Measurements from ENCODE around the gene GCSAM. TPM values are rescaled to one million over a fixed set of nuclear protein-coding genes. Genes with fewer than 3 reads are reported as not detected.

The GCSAM gene
- total RNA-seq, 2 donors from 2014 or later = 0.49 TPM; not detected in 1

DNA sequence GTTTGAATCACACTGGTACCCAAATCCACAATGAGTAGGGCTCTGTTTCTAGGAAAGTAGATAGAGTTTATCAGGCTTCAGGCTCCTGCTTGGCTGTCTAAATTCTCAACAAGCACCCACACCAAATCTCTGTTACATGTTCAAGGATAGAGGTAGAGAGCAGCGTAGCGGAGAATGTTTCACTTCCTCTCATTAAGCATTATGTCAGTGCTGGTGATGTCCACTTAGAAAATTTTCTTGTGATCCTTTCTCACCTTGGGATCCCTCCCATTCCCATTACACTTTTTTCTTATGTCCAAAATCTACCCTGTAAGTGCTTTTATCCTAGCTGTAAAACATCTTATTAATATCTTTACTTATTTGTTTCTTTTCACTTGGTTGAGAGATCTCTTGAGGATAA is 34.7 kb upstream of the GCSAM start:
- DNase-seq (ENCODE audit: low spot score) (no peak), ATAC-seq (ENCODE audit: insufficient number of reproducible peaks, low FRiP score, low read depth) (no peak)
- Histone ChIP-seq H3K36me3 (no peaks in the 10 kb centered on the region), H3K27me3 (replicated peaks; ENCODE audit: insufficient read depth) (no peaks in the 10 kb centered on the region), H3K9me3 (no peaks in the 10 kb centered on the region), H3K4me3 (no peak overlapping the region), H3K4me1 (ENCODE audit: control insufficient read depth in 1 of 2, low read depth in 2 of 2) (no peaks in the 10 kb centered on the region), H3K27ac (no peak overlapping the region)
- TF ChIP-seq, protein P1, sequence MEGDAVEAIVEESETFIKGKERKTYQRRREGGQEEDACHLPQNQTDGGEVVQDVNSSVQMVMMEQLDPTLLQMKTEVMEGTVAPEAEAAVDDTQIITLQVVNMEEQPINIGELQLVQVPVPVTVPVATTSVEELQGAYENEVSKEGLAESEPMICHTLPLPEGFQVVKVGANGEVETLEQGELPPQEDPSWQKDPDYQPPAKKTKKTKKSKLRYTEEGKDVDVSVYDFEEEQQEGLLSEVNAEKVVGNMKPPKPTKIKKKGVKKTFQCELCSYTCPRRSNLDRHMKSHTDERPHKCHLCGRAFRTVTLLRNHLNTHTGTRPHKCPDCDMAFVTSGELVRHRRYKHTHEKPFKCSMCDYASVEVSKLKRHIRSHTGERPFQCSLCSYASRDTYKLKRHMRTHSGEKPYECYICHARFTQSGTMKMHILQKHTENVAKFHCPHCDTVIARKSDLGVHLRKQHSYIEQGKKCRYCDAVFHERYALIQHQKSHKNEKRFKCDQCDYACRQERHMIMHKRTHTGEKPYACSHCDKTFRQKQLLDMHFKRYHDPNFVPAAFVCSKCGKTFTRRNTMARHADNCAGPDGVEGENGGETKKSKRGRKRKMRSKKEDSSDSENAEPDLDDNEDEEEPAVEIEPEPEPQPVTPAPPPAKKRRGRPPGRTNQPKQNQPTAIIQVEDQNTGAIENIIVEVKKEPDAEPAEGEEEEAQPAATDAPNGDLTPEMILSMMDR (IDR thresholded peaks at IDR 0.05) = no peak

DNA sequence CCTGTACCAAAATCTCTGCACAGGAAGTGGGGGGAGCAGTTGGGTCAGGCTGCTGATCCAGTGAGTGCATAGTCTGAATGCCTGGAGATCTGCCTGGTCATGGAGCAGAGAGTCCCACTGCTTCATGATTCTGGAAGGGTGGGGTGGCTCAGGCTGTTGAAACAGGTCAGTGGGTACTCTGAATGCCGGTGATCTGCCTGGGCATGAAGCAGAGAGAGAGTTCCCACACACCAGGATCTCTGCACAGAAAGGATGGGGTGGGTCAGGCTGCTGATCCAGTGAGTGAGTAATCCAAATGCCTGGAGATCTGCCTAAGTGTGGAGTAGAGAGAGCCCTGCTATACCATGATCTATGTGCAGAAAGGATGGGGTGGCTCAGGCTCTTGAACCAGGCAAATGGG is 16.1 kb upstream of the GCSAM start:
- Histone ChIP-seq H3K27me3 (replicated peaks; ENCODE audit: insufficient read depth) (no peaks in the 10 kb centered on the region), H3K9me3 (peaks cover 3% of the 10 kb centered on the region), H3K27ac (no peak overlapping the region), H3K36me3 (no peaks in the 10 kb centered on the region), H3K4me3 (no peak overlapping the region), H3K4me1 (ENCODE audit: control insufficient read depth in 1 of 2, low read depth in 2 of 2) (no peaks in the 10 kb centered on the region)
- no peak for ATAC-seq (ENCODE audit: insufficient number of reproducible peaks, low FRiP score, low read depth)
- no peak for DNase-seq (ENCODE audit: low spot score)
- TF ChIP-seq, protein P1 (IDR thresholded peaks at IDR 0.05) = no peak

DNA sequence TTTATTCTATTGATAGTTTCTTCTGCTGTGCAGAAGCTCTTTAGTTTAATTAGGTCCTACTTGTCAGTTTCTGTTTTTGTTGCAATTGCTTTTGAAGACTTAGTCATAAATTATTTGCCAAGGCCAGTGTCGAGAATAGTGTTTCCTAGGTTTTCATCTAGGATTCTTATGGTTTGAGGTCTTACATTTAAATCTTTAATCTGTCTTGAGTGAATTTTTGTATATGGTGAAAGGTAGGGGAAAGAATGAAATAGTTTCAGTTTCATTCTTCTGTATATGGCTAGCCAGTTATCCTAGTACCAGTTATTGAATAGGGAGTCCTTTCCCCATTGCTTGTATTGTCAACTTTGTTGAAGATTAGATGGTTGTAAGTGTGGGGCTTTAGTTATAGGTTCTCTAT is 10.6 kb upstream of the GCSAM start:
- no peak for DNase-seq (ENCODE audit: low spot score)
- H3K27me3 ChIP-seq (replicated peaks; ENCODE audit: insufficient read depth) = no peaks in the 10 kb centered on the region
- H3K36me3 ChIP-seq = no peaks in the 10 kb centered on the region
- H3K27ac ChIP-seq = no peak overlapping the region
- TF ChIP-seq, protein P1 (IDR thresholded peaks at IDR 0.05) = no peak
- H3K4me1 ChIP-seq (ENCODE audit: control insufficient read depth in 1 of 2, low read depth in 2 of 2) = no peaks in the 10 kb centered on the region
- H3K4me3 ChIP-seq = no peak overlapping the region
- no peak for ATAC-seq (ENCODE audit: insufficient number of reproducible peaks, low FRiP score, low read depth)
- peaks cover 3% of the 10 kb centered on the region for H3K9me3 ChIP-seq

DNA sequence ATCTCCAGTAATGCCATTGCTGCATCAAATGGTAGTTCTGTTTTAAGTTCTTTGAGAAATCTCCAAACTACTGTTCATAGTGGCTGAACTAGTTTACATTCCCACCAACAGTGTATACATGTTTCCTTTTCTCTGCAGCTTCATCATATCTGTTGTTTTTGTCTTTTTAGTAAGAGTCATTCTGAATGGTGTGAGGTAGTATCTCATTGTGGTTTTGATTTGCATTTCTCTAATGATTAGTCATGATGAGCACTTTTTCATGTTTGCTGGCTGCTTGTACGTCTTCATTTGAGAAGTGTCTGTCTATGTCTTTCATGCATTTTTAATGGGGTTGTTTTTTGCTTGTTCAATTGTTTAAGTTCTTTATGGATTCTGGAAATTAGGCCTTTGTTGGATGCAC is 10.2 kb upstream of the GCSAM start:
- DNase-seq (ENCODE audit: low spot score) (no peak), ATAC-seq (ENCODE audit: insufficient number of reproducible peaks, low FRiP score, low read depth) (no peak)

DNA sequence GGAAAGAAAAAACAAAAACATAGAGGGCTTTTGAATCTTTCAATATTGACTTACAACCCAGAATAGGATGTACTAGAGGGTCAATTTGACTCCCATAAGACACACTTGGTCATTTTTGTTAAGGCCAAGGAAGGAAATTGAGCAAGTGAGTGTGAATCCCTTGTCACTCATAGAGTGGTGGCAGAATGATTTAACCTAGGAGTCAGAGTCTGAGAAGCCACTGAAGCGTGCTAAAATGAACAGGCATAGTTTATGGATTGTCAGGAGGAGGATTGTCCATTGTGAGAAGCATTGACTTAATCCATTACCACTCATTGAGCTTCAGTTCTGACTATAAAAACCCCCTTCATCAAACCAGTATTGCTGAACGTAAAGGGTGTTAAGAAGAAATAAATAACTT is 8.2 kb upstream of the GCSAM start:
- no peak for DNase-seq (ENCODE audit: low spot score)
- Histone ChIP-seq H3K27me3 (replicated peaks; ENCODE audit: insufficient read depth) (no peaks in the 10 kb centered on the region), H3K9me3 (peaks cover 3% of the 10 kb centered on the region), H3K4me3 (no peak overlapping the region), H3K27ac (no peak overlapping the region), H3K4me1 (ENCODE audit: control insufficient read depth in 1 of 2, low read depth in 2 of 2) (no peaks in the 10 kb centered on the region), H3K36me3 (no peaks in the 10 kb centered on the region)
- TF ChIP-seq, protein P1 (IDR thresholded peaks at IDR 0.05) = no peak
- no peak for ATAC-seq (ENCODE audit: insufficient number of reproducible peaks, low FRiP score, low read depth)

More for the DNA sequence above, 10.2 kb upstream of the GCSAM start:
- Histone ChIP-seq H3K27me3 (replicated peaks; ENCODE audit: insufficient read depth) (no peaks in the 10 kb centered on the region), H3K27ac (no peak overlapping the region), H3K4me1 (ENCODE audit: control insufficient read depth in 1 of 2, low read depth in 2 of 2) (no peaks in the 10 kb centered on the region), H3K4me3 (no peak overlapping the region), H3K9me3 (peaks cover 3% of the 10 kb centered on the region), H3K36me3 (no peaks in the 10 kb centered on the region)
- TF ChIP-seq, protein P1 (IDR thresholded peaks at IDR 0.05) = no peak

All from thoracic aorta (tissue), 2 donors.